WTC11 (cell line): ENCODE data around the gene B3GNT4. TPM values are rescaled to one million over a fixed set of nuclear protein-coding genes. Genes with fewer than 3 reads are reported as not detected.
A peak's percentile ranks its signal among the peaks of the same experiment; 100 is the strongest.

Experiments used
- ATAC-seq: fragments of 200-7000 bp; cut with Tn5 transposase; 2 replicates; pipeline ENCODE4 v1.10.0; 2021; ENCODE audit warnings: mild to moderate bottlenecking, moderate library complexity
- CTCF ChIA-PET: fragments of 300-600 bp; sonication (Branson Sonifier 250); formaldehyde crosslinking; loops from one replicate; lab custom pipeline; 2021; ENCODE audit warnings: antibody characterized with exemption; lab: Charles Lee
- POLR2A ChIA-PET: fragments of 350-600 bp; sonication (Branson Sonifier 250); formaldehyde crosslinking; loops from one replicate; lab custom pipeline; 2021; ENCODE audit warnings: antibody characterized with exemption; lab: Charles Lee
- DNase-seq: peaks from one replicate; pipeline ENCODE4 v3.0.0; 2021; ENCODE audit warnings: low spot score
- H3K27ac Mint-ChIP-seq: 2 replicates; pipeline ENCODE4 v1.8.0; 2021; ENCODE audit warnings: mixed read lengths
- H3K27me3 Mint-ChIP-seq: 2 replicates; pipeline ENCODE4 v1.8.0; 2021; ENCODE audit warnings: low read depth, mild to moderate bottlenecking, moderate library complexity, mixed read lengths
- H3K36me3 Mint-ChIP-seq: 2 replicates; pipeline ENCODE4 v1.8.0; 2021; ENCODE audit warnings: mixed read lengths
- H3K4me1 Mint-ChIP-seq: 2 replicates; pipeline ENCODE4 v1.8.0; 2022; ENCODE audit warnings: mixed read lengths
- H3K4me3 Mint-ChIP-seq: 2 replicates; pipeline ENCODE4 v1.8.0; 2021; ENCODE audit warnings: mild to moderate bottlenecking, moderate library complexity, mixed read lengths
- H3K9me3 Mint-ChIP-seq: 2 replicates; pipeline ENCODE4 v1.8.0; 2021; ENCODE audit warnings: mixed read lengths
- ARID4B ChIP-seq: sonication (generic); formaldehyde crosslinking; IDR thresholded peaks from 2 replicates; pipeline ENCODE4 v1.8.0; 2023; ENCODE audit warnings: missing genetic modification reagents, mild to moderate bottlenecking, borderline replicate concordance
- ATF2 ChIP-seq: sonication (generic); formaldehyde crosslinking; IDR thresholded peaks from 2 replicates; pipeline ENCODE4 v1.8.1; 2022; ENCODE audit warnings: low read depth, missing genetic modification reagents, borderline replicate concordance
- ESRRA ChIP-seq: sonication (generic); formaldehyde crosslinking; IDR thresholded peaks from 2 replicates; pipeline ENCODE4 v1.8.1; 2022; ENCODE audit warnings: mild to moderate bottlenecking, missing genetic modification reagents, borderline replicate concordance
- JAZF1 ChIP-seq: fragments of 250-450 bp; sonication (Bioruptor Pico); IDR thresholded peaks from 2 replicates; pipeline ENCODE4 v1.9.0; 2021; ENCODE audit warnings: moderate library complexity, mild to moderate bottlenecking, inconsistent platforms
- NFE2L1 ChIP-seq: sonication (generic); formaldehyde crosslinking; IDR thresholded peaks from 2 replicates; pipeline ENCODE4 v1.8.1; 2023; ENCODE audit warnings: missing genetic modification reagents
- NR1H2 ChIP-seq: sonication (generic); formaldehyde crosslinking; IDR thresholded peaks from 2 replicates; pipeline ENCODE4 v1.9.0; 2021; ENCODE audit warnings: mild to moderate bottlenecking, moderate library complexity, missing genetic modification reagents
- NR3C1 ChIP-seq: sonication (generic); formaldehyde crosslinking; conservative IDR thresholded peaks from 2 replicates; pipeline ENCODE4 v1.8.1; 2023; ENCODE audit warnings: low read depth, mild to moderate bottlenecking, missing genetic modification reagents
- OVOL2 ChIP-seq: fragments of 250-450 bp; sonication (Bioruptor Pico); IDR thresholded peaks from 2 replicates; pipeline ENCODE4 v1.9.0; 2021; ENCODE audit warnings: mild to moderate bottlenecking, borderline replicate concordance
- PRRX2 ChIP-seq: fragments of 250-450 bp; sonication (Bioruptor Pico); IDR thresholded peaks from 2 replicates; pipeline ENCODE4 v1.8.0; 2021; ENCODE audit warnings: mild to moderate bottlenecking
- SMAD3 ChIP-seq: sonication (generic); formaldehyde crosslinking; IDR thresholded peaks from 2 replicates; pipeline ENCODE4 v1.8.0; 2022; ENCODE audit warnings: missing genetic modification reagents, mild to moderate bottlenecking, borderline replicate concordance
- STAT6 ChIP-seq: sonication (generic); formaldehyde crosslinking; conservative IDR thresholded peaks from 2 replicates; pipeline ENCODE4 v1.8.1; 2023; ENCODE audit warnings: mild to moderate bottlenecking, low read depth, missing genetic modification reagents, moderate library complexity
- TEAD4 ChIP-seq: sonication (generic); formaldehyde crosslinking; IDR thresholded peaks from 2 replicates; pipeline ENCODE4 v1.8.0; 2022; ENCODE audit warnings: mild to moderate bottlenecking, missing genetic modification reagents
- ZBTB21 ChIP-seq: sonication (generic); formaldehyde crosslinking; IDR thresholded peaks from 2 replicates; pipeline ENCODE4 v1.8.1; 2023; ENCODE audit warnings: mild to moderate bottlenecking, missing genetic modification reagents, borderline replicate concordance
- ZNF121 ChIP-seq: sonication (generic); formaldehyde crosslinking; IDR thresholded peaks from 2 replicates; pipeline ENCODE4 v1.8.0; 2023; ENCODE audit warnings: missing genetic modification reagents
- ZNF219 ChIP-seq: sonication (generic); formaldehyde crosslinking; IDR thresholded peaks from 2 replicates; pipeline ENCODE4 v1.8.0; 2023; ENCODE audit warnings: missing genetic modification reagents, mild to moderate bottlenecking, borderline replicate concordance
- ZNF263 ChIP-seq: sonication (generic); formaldehyde crosslinking; IDR thresholded peaks from 2 replicates; pipeline ENCODE4 v1.8.1; 2022; ENCODE audit warnings: low read depth, mild to moderate bottlenecking, moderate library complexity, missing genetic modification reagents
- ZNF396 ChIP-seq: fragments of 250-450 bp; sonication (Bioruptor Pico); IDR thresholded peaks from 2 replicates; pipeline ENCODE4 v1.8.0; 2021; ENCODE audit warnings: mild to moderate bottlenecking, moderate library complexity, borderline replicate concordance
- ZNF423 ChIP-seq: fragments of 250-450 bp; sonication (Bioruptor Pico); IDR thresholded peaks from 2 replicates; pipeline ENCODE4 v2.1.2; 2022; ENCODE audit warnings: mild to moderate bottlenecking, moderate library complexity
- ZNF671 ChIP-seq: fragments of 250-450 bp; sonication (Bioruptor Pico); IDR thresholded peaks from 2 replicates; pipeline ENCODE4 v1.8.0; 2021; ENCODE audit warnings: mild to moderate bottlenecking
- total RNA-seq: library from RNA; stranded (reverse); gene quantifications from 3 replicates; pipeline ENCODE4 v1.2.3, GENCODE V29; 2021
- TF ChIP-seq, protein P1 (sequence below): fragments of 250-450 bp; sonication (Bioruptor Pico); IDR thresholded peaks from 2 replicates; pipeline ENCODE4 v1.9.0; 2021; ENCODE audit warnings: mild to moderate bottlenecking

B3GNT4 gene
- total RNA-seq, 1 experiment from 2014 or later, result 2.0 TPM

DNA sequence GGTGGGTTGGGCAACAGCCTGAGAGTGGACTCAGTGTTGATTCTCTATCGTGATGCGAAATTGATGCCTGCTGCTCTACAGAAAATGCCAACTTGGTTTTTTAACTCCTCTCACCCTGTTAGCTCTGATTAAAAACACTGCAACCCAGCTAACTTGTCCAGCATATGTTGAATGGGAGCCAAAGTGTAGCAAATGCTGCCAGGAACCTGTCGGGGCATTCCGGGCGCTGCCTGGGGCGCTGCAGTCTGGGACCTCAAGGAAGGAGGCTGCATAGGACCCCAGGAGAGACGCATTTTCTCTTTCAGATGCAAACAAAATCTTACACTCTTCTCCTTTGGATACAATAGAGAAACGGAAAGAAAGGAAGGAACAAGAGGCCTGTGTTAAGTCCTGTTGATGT, 3.9 kb downstream of the B3GNT4 start:
- ChIA-PET POLR2A (interaction anchor here (0.6 kb wide), 1 partner anchor 11 kb away, joined by 3 read pairs; no protein-coding TSS in a partner anchor), CTCF (no interaction called here)
- H3K4me3 Mint-ChIP-seq, result no peak overlapping the region
- peaks cover 34% of the 10 kb centered on the region for H3K36me3 Mint-ChIP-seq
- DNase-seq, result no peak
- H3K4me1 Mint-ChIP-seq, result peaks cover 24% of the 10 kb centered on the region
- no peaks in the 10 kb centered on the region for H3K9me3 Mint-ChIP-seq
- TF ChIP-seq, protein P1, sequence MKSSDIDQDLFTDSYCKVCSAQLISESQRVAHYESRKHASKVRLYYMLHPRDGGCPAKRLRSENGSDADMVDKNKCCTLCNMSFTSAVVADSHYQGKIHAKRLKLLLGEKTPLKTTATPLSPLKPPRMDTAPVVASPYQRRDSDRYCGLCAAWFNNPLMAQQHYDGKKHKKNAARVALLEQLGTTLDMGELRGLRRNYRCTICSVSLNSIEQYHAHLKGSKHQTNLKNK (CRISPR knock-in tag), result no peak
- TF ChIP-seq STAT6 (CRISPR knock-in tag), result no peak
- TF ChIP-seq ZNF121 (CRISPR knock-in tag), result no peak
- no peak for TF ChIP-seq ATF2
- TF ChIP-seq TEAD4 (CRISPR knock-in tag), result no peak
- TF ChIP-seq ZNF423 (CRISPR knock-in tag), result no peak
- TF ChIP-seq PRRX2, result no peak
- TF ChIP-seq NR3C1 (CRISPR knock-in tag), result no peak
- TF ChIP-seq ZNF671 (CRISPR knock-in tag), result no peak
- TF ChIP-seq ESRRA (CRISPR knock-in tag), result no peak
- no peak for TF ChIP-seq NR1H2 (CRISPR knock-in tag)
- no peak for TF ChIP-seq ZNF396 (CRISPR knock-in tag)
- TF ChIP-seq NFE2L1 (CRISPR knock-in tag), result no peak
- no peak for TF ChIP-seq ZNF219
- no peak for TF ChIP-seq ZBTB21 (CRISPR knock-in tag)
- TF ChIP-seq OVOL2 (CRISPR knock-in tag), result no peak
- no peak for TF ChIP-seq ZNF263 (CRISPR knock-in tag)
- peak overlapping the region; percentile 48 for H3K27ac Mint-ChIP-seq
- ATAC-seq, result no peak
- H3K27me3 Mint-ChIP-seq, result peaks cover 34% of the 10 kb centered on the region

DNA sequence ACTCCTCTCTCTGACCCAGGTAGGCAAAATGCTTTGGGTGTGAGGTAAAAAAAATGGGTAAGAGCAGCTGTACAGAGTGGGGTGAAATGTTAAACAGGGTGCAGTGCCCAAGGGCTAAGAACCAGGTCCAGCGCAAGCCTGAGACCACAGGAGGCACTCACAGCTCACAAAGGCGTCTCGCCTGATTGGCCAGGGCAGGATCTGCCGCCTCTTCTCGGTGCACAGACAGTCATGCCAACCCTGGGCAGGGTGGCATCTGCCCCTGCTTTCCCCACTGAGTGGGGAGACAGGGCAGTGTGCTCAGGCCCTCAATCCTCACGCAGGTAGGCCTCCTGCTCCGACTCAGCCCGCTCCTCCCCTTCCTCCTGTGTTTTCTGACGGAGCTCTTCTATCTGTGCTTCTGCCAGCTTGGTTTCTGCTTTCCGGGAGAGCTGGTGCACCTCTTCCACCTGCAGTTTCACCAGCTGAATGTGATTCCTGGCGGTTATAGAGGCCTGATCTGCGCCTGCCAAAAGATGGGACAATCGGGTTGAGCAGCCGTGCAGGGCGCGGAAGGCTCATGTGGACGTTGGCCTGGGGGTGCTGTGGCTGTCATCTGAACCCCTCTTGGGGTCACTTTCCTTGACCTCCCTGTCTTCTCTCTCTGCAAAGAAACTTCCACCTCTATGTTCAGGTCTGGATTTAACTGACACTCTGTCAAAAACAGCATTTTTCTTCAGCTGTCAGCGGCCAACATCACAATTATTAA, 4.7 kb downstream of the B3GNT4 start:
- DNase-seq, result no peak
- peaks cover 25% of the 10 kb centered on the region for H3K27me3 Mint-ChIP-seq
- ChIA-PET CTCF (no interaction called here), POLR2A (no interaction called here)
- peaks cover 37% of the 10 kb centered on the region for H3K36me3 Mint-ChIP-seq
- H3K27ac Mint-ChIP-seq, result peak overlapping the region; percentile 50
- no peaks in the 10 kb centered on the region for H3K9me3 Mint-ChIP-seq
- no peak for TF ChIP-seq SMAD3 (CRISPR knock-in tag)
- TF ChIP-seq ZNF121 (CRISPR knock-in tag), result no peak
- TF ChIP-seq JAZF1 (CRISPR knock-in tag), result no peak
- TF ChIP-seq ARID4B (CRISPR knock-in tag), result no peak
- TF ChIP-seq ZNF671 (CRISPR knock-in tag), result no peak
- TF ChIP-seq ZNF423 (CRISPR knock-in tag), result no peak
- TF ChIP-seq, all 79 proteins: peak for 0
- H3K4me3 Mint-ChIP-seq, result no peak overlapping the region
- H3K4me1 Mint-ChIP-seq, result peaks cover 24% of the 10 kb centered on the region
- ATAC-seq, result no peak
